ENCODE measurements around the gene HENMT1.

Gene HENMT1

GRCh38 chr1:108598340-108598739 lies 62.6 kb downstream of the HENMT1 start:
- Mint-ChIP-seq H3K27ac (no peak overlapping the region), H3K9me3 (no peaks in the 10 kb centered on the region), H3K27me3 (ENCODE audit: low read depth) (no peaks in the 10 kb centered on the region), H3K36me3 (ENCODE audit: low read depth) (peaks cover 3% of the 10 kb centered on the region), H3K4me3 (no peak overlapping the region), H3K4me1 (ENCODE audit: low read depth) (peaks cover 6% of the 10 kb centered on the region)
- no peak for DNase-seq (ENCODE audit: low spot score)
